HG03442 (cell line): Measurements from ENCODE around the gene ESYT2.

Experiments used
- ATAC-seq: cut with Tn5 transposase; IDR thresholded peaks from one replicate; pipeline ENCODE4 v1.9.1; 2021; ENCODE audit warnings: mild to moderate bottlenecking, moderate library complexity; ENCODE audit not compliant: unreplicated experiment

ESYT2 gene

DNA sequence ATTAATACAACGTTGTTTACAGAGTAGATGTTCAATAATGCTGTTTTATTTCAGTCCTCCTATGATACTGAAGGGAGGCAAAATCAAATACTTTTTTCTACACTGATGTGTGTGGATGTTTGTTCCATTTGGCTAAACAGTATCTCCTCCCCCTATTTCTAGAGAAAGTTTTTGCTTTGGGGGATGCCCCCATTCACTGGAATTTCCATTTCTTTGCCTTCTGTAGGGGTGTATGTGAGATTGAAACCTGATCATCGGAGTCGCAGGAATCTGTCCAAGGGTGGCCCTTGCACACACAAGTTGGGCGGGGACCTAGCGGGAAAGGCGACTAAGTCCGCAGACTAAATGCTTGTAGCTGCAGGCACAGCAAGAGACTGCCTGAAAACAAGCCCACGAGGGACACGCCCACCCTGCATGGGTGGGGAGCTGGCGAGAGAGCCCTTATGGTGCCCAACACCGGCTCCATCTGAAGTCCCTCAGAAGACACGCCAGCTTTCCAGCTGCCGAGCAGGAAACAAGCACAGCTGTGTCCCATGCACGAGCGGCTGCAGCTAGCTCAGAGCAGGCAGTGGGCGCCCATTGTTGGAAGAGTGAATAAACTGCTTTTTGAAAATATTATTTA is 58.0 kb downstream of the ESYT2 start:
- ATAC-seq: no peak

DNA sequence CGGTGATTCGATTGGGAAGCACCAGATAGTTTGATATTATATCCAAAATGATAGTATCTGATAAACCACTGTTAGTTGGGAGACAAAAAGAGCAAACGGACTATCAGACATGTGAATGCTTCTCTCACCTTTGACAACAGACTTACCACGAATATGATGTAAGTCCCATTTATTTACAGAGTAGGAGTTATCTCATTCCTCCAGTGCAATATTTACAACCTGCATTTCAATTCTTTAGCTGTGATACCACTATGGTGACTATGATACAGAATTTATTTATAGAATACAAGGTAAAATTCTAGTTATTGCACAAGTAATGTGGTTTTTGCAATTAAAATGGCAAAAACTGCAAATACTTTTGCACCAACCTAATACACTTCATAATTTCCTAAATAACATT is 61.6 kb downstream of the ESYT2 start:
- no peak for ATAC-seq

- no peak for ATAC-seq
Measured at GRCh38 chr7:158766570-158767281, 62.6 kb downstream of the ESYT2 start.

- ATAC-seq: no peak
Measured at GRCh38 chr7:158765020-158765419, 64.3 kb downstream of the ESYT2 start.

GRCh38 chr7:158763454-158764033 is 65.8 kb downstream of the ESYT2 start:
- no peak for ATAC-seq

GRCh38 chr7:158761945-158762344 is 67.4 kb downstream of the ESYT2 start:
- ATAC-seq: no peak

DNA sequence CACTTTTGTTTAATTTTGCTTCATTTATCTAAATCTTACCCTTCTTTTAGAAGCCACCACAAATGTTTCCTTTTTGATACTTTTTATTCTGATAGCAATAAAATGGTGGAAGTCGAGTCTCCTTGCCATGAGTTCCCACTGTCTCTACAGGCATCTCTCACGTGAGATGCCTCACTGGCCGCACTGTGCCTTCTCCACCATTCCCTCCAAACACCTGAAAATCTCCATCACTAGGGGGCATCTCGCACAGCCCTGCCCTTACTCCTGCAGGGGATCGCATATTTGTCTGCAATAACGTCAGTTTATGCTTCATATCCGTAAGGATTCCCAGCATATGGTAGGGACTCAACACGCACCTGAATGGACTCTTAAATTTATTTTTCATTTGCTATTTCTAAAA is 68.4 kb downstream of the ESYT2 start:
- ATAC-seq: no peak

DNA sequence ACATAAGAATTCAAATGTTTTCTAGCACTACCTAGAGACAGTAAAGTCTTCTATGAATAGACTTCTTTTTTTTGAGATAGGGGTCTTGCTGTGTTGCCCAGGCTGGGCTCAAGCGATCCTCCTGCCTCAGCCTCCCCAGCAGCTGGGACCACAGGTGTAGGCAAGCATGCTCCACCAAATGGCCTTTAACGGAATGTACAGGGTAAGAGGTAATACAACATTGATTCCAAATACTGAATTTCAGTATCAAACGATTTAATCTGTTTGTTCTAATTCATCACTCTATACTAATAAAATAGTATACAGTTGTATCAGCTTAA is 68.9 kb downstream of the ESYT2 start:
- ATAC-seq: no peak

DNA sequence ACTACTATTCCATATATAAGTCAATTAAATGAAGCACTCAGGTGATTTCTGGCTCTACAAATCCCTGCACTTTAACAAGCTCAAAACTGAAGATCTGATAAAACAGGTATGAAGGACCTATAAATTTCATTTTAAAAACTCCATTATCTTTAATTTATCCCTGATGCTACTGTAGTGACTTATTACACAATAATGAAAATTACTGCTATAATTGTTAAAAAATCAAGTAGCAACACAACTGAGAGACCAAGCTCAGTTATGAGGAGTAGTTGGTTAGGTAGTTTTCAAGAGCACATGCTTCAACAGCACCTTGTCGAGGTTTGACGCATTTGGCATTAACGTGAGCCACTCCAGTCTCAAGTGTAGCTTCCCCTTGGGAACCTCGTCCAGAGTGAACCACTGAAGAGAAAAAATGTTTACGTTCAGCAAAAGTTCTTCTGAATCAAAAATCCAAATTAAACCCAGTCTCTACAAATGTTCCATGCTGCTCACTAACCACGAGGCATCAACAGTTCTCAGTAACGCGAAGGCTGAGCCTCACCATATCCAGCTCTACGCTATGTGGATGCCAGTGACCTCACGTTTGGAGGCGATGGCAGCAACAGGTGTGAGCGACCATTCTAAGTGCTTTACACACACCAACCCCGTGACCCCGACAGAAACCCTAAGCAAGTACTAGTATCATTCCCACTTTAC is 69.4 kb downstream of the ESYT2 start:
- ATAC-seq: no peak

GRCh38 chr7:158759245-158759614 is 70.1 kb downstream of the ESYT2 start:
- ATAC-seq: no peak

- ATAC-seq: no peak
Measured at GRCh38 chr7:158758586-158759244, 70.6 kb downstream of the ESYT2 start.

DNA sequence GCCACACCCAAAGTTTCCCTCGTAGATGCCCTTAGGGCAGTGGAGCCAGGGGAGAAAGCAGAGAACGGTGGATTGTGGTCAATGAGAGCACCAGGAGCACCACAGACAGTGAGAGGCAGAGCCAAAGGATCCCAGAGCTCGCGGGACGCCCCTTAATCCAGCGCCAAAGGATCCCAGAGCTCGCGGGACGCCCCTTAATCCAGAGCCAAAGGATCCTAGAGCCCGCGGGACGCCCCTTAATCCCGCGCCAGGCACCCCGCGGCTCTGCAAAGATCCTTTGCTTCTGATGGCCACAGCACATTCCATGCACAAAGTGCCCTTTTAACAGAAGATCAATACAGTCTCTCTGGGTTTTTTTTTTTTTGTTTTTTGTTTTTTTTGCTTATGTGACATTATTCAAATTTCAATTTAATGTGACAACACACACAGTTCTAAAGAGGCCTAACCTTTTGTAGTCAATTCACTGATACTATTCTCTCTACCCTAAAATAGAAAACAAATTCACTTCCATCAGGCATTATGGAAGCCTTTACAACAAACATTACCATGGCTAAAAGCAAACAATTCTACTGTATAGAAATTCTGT is 71.8 kb downstream of the ESYT2 start:
- ATAC-seq: no peak

GRCh38 chr7:158754746-158755444 is 74.4 kb downstream of the ESYT2 start:
- no peak for ATAC-seq

DNA sequence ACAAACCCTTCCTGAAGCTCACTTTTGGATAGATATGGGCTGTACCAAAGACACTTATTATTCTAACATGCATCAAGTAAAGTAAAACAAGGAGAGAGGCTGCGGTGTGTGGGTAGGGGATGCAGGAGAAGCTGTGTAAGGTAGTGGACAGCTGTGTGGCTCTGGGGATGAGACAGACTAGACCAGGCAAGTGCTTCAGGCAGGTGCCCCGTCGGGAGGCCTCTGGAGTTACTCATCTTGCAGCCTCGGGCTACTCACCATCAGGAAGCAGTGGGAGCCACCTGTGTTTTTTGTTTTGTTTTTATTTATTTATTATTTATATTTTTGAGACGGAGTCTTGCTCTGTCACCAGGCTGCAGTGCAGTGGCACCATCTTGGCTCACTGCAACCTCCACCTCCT is 75.4 kb downstream of the ESYT2 start:
- no peak for ATAC-seq

- no peak for ATAC-seq
Measured at GRCh38 chr7:158751751-158752150, 77.6 kb downstream of the ESYT2 start.

DNA sequence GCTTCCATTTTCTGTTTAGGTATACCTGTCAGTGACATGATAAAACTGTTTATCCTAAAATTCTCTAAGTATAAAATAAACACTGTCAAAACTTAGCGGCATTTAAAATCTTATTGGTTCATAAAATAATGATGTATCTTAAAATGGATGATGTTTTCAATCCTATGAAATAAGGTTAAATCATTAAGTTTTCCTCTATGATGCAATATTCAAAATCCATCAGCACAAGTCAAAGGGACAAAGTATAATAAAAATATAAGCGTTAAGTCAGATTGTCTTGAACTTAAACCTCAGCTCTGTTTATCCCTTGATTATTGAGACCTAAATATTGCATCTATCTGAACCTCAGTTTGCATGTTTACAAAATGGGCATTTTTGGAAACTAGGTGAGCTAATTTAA is 78.1 kb downstream of the ESYT2 start:
- no peak for ATAC-seq

- no peak for ATAC-seq
Measured at GRCh38 chr7:158750702-158751101, 78.6 kb downstream of the ESYT2 start.

DNA sequence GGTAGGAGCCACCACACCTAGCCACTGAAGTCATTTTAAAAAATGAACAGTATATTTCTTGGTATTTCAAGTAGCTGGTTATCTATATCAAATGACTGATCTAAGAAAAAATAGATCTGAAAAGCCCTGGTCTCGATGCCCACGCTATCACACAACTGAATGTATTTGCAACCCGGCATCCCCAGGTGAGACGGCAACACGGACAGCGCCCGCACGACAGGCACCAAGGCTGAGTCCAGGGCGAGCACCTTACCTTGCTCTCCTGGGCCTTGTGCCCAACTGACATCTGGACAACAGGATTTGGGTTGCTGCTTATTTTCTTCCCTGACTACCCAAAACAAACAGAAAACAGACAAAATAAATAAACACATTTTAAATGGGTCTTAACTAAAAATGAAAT is 79.9 kb downstream of the ESYT2 start:
- no peak for ATAC-seq

DNA sequence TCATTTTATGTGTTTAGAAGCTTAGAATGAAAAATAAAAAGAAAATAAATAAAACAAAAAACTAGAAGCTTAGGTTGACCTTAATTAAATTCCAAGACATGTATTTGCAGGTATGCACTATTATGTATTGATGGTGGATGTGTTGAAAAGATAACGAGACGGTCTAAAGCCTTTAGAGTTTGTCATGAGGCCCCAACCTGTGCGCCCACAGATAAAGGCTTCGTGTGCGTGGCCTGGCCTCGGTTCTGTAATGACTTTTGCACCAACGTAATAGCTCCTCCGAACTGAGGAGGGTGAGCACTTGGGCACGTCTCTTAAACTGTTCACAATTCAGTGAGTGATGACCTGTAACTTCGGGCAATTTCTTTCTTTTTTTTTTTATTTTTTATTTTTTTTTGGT is 81.0 kb downstream of the ESYT2 start:
- ATAC-seq: no peak

DNA sequence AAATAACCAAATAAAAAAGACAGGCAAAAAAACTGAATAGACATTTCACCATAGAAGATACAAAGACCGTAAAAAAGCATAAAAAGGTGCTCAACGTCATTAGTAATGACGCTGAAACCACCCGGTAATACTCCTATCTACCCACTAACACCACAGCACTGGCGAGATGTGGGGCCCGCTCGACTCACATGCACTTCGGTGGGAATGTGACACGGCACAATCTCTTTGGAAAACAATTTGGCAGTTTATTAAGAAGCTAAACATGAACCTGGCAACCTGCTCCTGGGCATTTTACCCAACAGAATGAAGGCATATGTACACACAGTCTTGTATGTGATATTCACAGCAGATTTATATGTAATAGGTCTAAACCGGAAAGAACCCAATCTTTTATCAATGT is 81.9 kb downstream of the ESYT2 start:
- no peak for ATAC-seq

GRCh38 chr7:158746957-158747356 is 82.4 kb downstream of the ESYT2 start:
- no peak for ATAC-seq
